ENCODE results near the gene MAFG. TPM values are rescaled to one million over a fixed set of nuclear protein-coding genes. Genes with fewer than 3 reads are reported as not detected.

The MAFG gene
- total and polyA plus RNA-seq, 2 of the 13 experiments (the other 11 are each of a cell fraction or from before 2014, with no cell fraction given) = 14.5 to 20.0 TPM

- TF ChIP-seq TIGD3 (CRISPR knock-in tag; IDR thresholded peaks at IDR 0.05; ENCODE audit: borderline replicate concordance) = no peak
- no peak for TF ChIP-seq ARID2 (CRISPR knock-in tag; IDR thresholded peaks at IDR 0.05; ENCODE audit: borderline replicate concordance)
- TF ChIP-seq, protein P1, sequence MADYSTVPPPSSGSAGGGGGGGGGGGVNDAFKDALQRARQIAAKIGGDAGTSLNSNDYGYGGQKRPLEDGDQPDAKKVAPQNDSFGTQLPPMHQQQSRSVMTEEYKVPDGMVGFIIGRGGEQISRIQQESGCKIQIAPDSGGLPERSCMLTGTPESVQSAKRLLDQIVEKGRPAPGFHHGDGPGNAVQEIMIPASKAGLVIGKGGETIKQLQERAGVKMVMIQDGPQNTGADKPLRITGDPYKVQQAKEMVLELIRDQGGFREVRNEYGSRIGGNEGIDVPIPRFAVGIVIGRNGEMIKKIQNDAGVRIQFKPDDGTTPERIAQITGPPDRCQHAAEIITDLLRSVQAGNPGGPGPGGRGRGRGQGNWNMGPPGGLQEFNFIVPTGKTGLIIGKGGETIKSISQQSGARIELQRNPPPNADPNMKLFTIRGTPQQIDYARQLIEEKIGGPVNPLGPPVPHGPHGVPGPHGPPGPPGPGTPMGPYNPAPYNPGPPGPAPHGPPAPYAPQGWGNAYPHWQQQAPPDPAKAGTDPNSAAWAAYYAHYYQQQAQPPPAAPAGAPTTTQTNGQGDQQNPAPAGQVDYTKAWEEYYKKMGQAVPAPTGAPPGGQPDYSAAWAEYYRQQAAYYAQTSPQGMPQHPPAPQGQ (CRISPR knock-in tag; IDR thresholded peaks at IDR 0.05; ENCODE audit: borderline replicate concordance) = no peak
- TF ChIP-seq MXD3 (CRISPR knock-in tag; IDR thresholded peaks at IDR 0.05) = peak; percentile 31; the same call in 1 of the 2 replicates
- no peak for TF ChIP-seq HNF4A (CRISPR knock-in tag; IDR thresholded peaks at IDR 0.05)
- TF ChIP-seq TBL1XR1 (IDR thresholded peaks at IDR 0.05; ENCODE audit: borderline replicate concordance, low read length, partially characterized antibody) = no peak
- TF ChIP-seq SKI (IDR thresholded peaks at IDR 0.05; ENCODE audit: partially characterized antibody) = no peak
- TF ChIP-seq PHF20 (CRISPR knock-in tag; IDR thresholded peaks at IDR 0.05) = peak; percentile 81
- TF ChIP-seq ISL2 (CRISPR knock-in tag; IDR thresholded peaks at IDR 0.05) = no peak
- TF ChIP-seq, protein P2, sequence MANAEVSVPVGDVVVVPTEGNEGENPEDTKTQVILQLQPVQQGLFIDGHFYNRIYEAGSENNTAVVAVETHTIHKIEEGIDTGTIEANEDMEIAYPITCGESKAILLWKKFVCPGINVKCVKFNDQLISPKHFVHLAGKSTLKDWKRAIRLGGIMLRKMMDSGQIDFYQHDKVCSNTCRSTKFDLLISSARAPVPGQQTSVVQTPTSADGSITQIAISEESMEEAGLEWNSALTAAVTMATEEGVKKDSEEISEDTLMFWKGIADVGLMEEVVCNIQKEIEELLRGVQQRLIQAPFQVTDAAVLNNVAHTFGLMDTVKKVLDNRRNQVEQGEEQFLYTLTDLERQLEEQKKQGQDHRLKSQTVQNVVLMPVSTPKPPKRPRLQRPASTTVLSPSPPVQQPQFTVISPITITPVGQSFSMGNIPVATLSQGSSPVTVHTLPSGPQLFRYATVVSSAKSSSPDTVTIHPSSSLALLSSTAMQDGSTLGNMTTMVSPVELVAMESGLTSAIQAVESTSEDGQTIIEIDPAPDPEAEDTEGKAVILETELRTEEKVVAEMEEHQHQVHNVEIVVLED (CRISPR knock-in tag; IDR thresholded peaks at IDR 0.05; ENCODE audit: borderline replicate concordance) = no peak
- TF ChIP-seq ZNF720 (CRISPR knock-in tag; IDR thresholded peaks at IDR 0.05) = no peak
- TF ChIP-seq TOPORS (CRISPR knock-in tag; IDR thresholded peaks at IDR 0.05) = no peak
- no peak for TF ChIP-seq CBX2 (IDR thresholded peaks at IDR 0.05; ENCODE audit: low read depth, low read length)
- TF ChIP-seq CBX2 (CRISPR knock-in tag; IDR thresholded peaks at IDR 0.05; ENCODE audit: low read depth) = no peak
- TF ChIP-seq ZNF775 (CRISPR knock-in tag; IDR thresholded peaks at IDR 0.05; ENCODE audit: borderline replicate concordance) = no peak
- TF ChIP-seq KLF9 (CRISPR knock-in tag; IDR thresholded peaks at IDR 0.05; ENCODE audit: low read depth) = no peak
- no peak for TF ChIP-seq ZNF614 (CRISPR knock-in tag; IDR thresholded peaks at IDR 0.05; ENCODE audit: borderline replicate concordance)
- no peak for TF ChIP-seq ZNF33B (CRISPR knock-in tag; IDR thresholded peaks at IDR 0.05)
- TF ChIP-seq RELA (CRISPR knock-in tag; IDR thresholded peaks at IDR 0.05) = peak; percentile 63; the same call in 1 of the 2 replicates
- no peak for TF ChIP-seq PCBP2 (optimal IDR thresholded peaks at IDR 0.05; ENCODE audit: low read depth, low read length, poor library complexity, severe bottlenecking)
- no peak for TF ChIP-seq IRF2 (CRISPR knock-in tag; IDR thresholded peaks at IDR 0.05)
- TF ChIP-seq MYNN (CRISPR knock-in tag; IDR thresholded peaks at IDR 0.05; ENCODE audit: low read depth) = no peak
These were observed 9.8 kb downstream of the MAFG start, which contains the start of gene SIRT7 (continued) for GRCh38 chr17:81917565-81918332.

Data from HepG2 (cell line).